Measurements from ENCODE around the gene PFKFB4. TPM values are rescaled to one million over a fixed set of nuclear protein-coding genes. Genes with fewer than 3 reads are reported as not detected.

The PFKFB4 gene
- total and polyA plus RNA-seq, 9 of the 15 experiments (the other 6 are each of a cell fraction or from before 2014, with no cell fraction given) = 0.92 to 56.3 (median 13.5) TPM

DNA sequence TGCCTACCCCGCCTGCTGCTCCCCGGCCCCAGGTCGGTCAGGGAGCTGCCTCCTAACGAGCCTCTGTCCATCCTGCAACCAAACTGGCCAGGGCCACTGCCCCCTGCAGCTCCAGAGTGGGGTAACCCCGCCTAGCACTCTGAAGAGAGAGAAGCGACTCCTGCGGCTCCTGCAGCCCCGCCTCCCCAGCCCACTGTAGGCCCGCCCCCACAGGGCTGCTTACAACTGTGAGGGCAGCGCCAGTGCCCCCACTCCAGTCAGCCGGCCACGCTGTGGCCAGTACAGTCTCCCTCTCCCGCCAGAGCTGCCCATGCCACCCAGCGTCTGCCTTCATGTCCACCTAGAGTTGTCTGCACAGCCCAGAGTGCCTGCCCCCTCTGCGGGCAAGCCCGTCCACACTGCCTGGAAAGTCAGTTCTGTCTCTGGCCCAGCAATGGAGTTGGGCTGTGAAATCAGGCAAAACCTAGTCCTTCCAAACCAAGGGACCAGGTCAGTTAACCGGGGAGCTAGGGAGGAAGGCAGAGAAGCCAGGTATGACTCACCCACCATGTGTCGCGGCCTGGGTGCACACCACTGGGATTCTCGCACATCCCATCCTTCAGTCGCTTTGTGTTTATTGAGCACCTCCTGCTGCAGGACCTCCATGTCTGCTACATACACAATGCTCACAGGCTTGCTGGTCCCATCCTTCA is 4.6 kb upstream of the PFKFB4 start (continued):
- TF ChIP-seq, protein P1, sequence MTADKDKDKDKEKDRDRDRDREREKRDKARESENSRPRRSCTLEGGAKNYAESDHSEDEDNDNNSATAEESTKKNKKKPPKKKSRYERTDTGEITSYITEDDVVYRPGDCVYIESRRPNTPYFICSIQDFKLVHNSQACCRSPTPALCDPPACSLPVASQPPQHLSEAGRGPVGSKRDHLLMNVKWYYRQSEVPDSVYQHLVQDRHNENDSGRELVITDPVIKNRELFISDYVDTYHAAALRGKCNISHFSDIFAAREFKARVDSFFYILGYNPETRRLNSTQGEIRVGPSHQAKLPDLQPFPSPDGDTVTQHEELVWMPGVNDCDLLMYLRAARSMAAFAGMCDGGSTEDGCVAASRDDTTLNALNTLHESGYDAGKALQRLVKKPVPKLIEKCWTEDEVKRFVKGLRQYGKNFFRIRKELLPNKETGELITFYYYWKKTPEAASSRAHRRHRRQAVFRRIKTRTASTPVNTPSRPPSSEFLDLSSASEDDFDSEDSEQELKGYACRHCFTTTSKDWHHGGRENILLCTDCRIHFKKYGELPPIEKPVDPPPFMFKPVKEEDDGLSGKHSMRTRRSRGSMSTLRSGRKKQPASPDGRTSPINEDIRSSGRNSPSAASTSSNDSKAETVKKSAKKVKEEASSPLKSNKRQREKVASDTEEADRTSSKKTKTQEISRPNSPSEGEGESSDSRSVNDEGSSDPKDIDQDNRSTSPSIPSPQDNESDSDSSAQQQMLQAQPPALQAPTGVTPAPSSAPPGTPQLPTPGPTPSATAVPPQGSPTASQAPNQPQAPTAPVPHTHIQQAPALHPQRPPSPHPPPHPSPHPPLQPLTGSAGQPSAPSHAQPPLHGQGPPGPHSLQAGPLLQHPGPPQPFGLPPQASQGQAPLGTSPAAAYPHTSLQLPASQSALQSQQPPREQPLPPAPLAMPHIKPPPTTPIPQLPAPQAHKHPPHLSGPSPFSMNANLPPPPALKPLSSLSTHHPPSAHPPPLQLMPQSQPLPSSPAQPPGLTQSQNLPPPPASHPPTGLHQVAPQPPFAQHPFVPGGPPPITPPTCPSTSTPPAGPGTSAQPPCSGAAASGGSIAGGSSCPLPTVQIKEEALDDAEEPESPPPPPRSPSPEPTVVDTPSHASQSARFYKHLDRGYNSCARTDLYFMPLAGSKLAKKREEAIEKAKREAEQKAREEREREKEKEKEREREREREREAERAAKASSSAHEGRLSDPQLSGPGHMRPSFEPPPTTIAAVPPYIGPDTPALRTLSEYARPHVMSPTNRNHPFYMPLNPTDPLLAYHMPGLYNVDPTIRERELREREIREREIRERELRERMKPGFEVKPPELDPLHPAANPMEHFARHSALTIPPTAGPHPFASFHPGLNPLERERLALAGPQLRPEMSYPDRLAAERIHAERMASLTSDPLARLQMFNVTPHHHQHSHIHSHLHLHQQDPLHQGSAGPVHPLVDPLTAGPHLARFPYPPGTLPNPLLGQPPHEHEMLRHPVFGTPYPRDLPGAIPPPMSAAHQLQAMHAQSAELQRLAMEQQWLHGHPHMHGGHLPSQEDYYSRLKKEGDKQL (CRISPR knock-in tag; IDR thresholded peaks at IDR 0.05; ENCODE audit: borderline replicate concordance) = no peak
- TF ChIP-seq SMARCA4 (IDR thresholded peaks at IDR 0.05) (no peak), POLR2H (tag; IDR thresholded peaks at IDR 0.05; ENCODE audit: low read depth) (no peak), ZKSCAN8 (CRISPR knock-in tag; IDR thresholded peaks at IDR 0.05) (no peak), TARDBP (IDR thresholded peaks at IDR 0.05) (no peak), MAZ (CRISPR knock-in tag; conservative IDR thresholded peaks at IDR 0.05 in 1 of 2, IDR thresholded peaks at IDR 0.05 in 1 of 2) (peak in 1 of 2 experiments; percentile 22; a peak in 2 of 4 replicates)
- TF ChIP-seq, protein P2, sequence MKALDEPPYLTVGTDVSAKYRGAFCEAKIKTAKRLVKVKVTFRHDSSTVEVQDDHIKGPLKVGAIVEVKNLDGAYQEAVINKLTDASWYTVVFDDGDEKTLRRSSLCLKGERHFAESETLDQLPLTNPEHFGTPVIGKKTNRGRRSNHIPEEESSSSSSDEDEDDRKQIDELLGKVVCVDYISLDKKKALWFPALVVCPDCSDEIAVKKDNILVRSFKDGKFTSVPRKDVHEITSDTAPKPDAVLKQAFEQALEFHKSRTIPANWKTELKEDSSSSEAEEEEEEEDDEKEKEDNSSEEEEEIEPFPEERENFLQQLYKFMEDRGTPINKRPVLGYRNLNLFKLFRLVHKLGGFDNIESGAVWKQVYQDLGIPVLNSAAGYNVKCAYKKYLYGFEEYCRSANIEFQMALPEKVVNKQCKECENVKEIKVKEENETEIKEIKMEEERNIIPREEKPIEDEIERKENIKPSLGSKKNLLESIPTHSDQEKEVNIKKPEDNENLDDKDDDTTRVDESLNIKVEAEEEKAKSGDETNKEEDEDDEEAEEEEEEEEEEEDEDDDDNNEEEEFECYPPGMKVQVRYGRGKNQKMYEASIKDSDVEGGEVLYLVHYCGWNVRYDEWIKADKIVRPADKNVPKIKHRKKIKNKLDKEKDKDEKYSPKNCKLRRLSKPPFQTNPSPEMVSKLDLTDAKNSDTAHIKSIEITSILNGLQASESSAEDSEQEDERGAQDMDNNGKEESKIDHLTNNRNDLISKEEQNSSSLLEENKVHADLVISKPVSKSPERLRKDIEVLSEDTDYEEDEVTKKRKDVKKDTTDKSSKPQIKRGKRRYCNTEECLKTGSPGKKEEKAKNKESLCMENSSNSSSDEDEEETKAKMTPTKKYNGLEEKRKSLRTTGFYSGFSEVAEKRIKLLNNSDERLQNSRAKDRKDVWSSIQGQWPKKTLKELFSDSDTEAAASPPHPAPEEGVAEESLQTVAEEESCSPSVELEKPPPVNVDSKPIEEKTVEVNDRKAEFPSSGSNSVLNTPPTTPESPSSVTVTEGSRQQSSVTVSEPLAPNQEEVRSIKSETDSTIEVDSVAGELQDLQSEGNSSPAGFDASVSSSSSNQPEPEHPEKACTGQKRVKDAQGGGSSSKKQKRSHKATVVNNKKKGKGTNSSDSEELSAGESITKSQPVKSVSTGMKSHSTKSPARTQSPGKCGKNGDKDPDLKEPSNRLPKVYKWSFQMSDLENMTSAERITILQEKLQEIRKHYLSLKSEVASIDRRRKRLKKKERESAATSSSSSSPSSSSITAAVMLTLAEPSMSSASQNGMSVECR (CRISPR knock-in tag; IDR thresholded peaks at IDR 0.05) = no peak
- TF ChIP-seq, protein P3, sequence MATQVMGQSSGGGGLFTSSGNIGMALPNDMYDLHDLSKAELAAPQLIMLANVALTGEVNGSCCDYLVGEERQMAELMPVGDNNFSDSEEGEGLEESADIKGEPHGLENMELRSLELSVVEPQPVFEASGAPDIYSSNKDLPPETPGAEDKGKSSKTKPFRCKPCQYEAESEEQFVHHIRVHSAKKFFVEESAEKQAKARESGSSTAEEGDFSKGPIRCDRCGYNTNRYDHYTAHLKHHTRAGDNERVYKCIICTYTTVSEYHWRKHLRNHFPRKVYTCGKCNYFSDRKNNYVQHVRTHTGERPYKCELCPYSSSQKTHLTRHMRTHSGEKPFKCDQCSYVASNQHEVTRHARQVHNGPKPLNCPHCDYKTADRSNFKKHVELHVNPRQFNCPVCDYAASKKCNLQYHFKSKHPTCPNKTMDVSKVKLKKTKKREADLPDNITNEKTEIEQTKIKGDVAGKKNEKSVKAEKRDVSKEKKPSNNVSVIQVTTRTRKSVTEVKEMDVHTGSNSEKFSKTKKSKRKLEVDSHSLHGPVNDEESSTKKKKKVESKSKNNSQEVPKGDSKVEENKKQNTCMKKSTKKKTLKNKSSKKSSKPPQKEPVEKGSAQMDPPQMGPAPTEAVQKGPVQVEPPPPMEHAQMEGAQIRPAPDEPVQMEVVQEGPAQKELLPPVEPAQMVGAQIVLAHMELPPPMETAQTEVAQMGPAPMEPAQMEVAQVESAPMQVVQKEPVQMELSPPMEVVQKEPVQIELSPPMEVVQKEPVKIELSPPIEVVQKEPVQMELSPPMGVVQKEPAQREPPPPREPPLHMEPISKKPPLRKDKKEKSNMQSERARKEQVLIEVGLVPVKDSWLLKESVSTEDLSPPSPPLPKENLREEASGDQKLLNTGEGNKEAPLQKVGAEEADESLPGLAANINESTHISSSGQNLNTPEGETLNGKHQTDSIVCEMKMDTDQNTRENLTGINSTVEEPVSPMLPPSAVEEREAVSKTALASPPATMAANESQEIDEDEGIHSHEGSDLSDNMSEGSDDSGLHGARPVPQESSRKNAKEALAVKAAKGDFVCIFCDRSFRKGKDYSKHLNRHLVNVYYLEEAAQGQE (IDR thresholded peaks at IDR 0.05; ENCODE audit: borderline replicate concordance) = no peak
- TF ChIP-seq, protein P3 (CRISPR knock-in tag; IDR thresholded peaks at IDR 0.05; ENCODE audit: low read depth) = no peak

Measured in K562 (cell line).